K562 (cell line): ENCODE measurements around the gene SMAD7. TPM values are rescaled to one million over a fixed set of nuclear protein-coding genes. Genes with fewer than 3 reads are reported as not detected.

ENCODE experiments used
- ATAC-seq: fragments of 200-7000 bp; cut with Tn5 transposase; 3 replicates; pipeline ENCODE4 v1.9.1; 2020; ENCODE audit warnings: moderate library complexity
- BruUV-seq: library from RNA; stranded (reverse); fragments of 400-500 nt; replicated peaks from 2 replicates; lab custom pipeline; 2021; lab: Mats Ljungman, UMichigan
- CTCF ChIA-PET: fragments of 300-600 bp; formaldehyde crosslinking; extraction: SDS; loops from one replicate; lab custom pipeline; 2021; ENCODE audit warnings: low intra/inter-chr PET ratio; lab: Yijun Ruan, JAX
- POLR2A ChIA-PET: fragments of 300-600, 350-650 bp; sonication (Branson Sonifier 250); formaldehyde crosslinking; extraction: SDS; loops from one replicate; lab custom pipeline; 2021; ENCODE audit warnings: antibody characterized with exemption, inconsistent platforms; lab: Yijun Ruan, JAX
- DNase-seq, 4 experiments: peaks; one replicate each; pipeline versions ENCODE4 v3.0.0 to v3.0.0-alpha.2; 2011 to 2018; ENCODE audit warnings: low spot score in 3 of 4, mixed read lengths in 3 of 4; ENCODE audit errors: extremely low read depth in 1 of 4
- FAIRE-seq: peaks from 2 replicates; lab custom pipeline; 2011; peaks lifted over from hg19 to GRCh38; lab: Jason Lieb, UNC
- H2AFZ ChIP-seq: 2 replicates; pipeline ENCODE4 v1.6.0; 2011; ENCODE audit warnings: low read depth, low read length, control low read depth, inconsistent platforms
- H3K27ac ChIP-seq: fragments of 200-600 bp; 3 replicates; pipeline ENCODE4 v1.8.0; 2011; ENCODE audit warnings: low read depth, mild to moderate bottlenecking, control low read depth, inconsistent platforms, low read length, moderate library complexity, mixed read lengths; ENCODE audit errors: extremely low read depth
- H3K27me3 ChIP-seq, 2 experiments: fragments of 300-600 bp in 1 of 2; 2 replicates in 1 of 2; 3 replicates in 1 of 2; pipeline versions ENCODE4 v1.6.0 to v1.8.0; 2011; ENCODE audit warnings: inconsistent platforms in 2 of 2, low read length in 2 of 2, mild to moderate bottlenecking in 1 of 2, mixed read lengths in 1 of 2, moderate library complexity in 1 of 2; ENCODE audit not compliant: control insufficient read depth in 2 of 2, insufficient read depth in 2 of 2
- H3K36me3 ChIP-seq: fragments of 300-600 bp; 3 replicates; pipeline ENCODE4 v1.8.0; 2011; ENCODE audit warnings: mild to moderate bottlenecking, low read length, inconsistent platforms; ENCODE audit not compliant: control insufficient read depth, insufficient read depth
- H3K4me1 ChIP-seq, 2 experiments: fragments of 200-600 bp in 1 of 2; replicated peaks in 1 of 2; 2 replicates in 1 of 2; 3 replicates in 1 of 2; pipeline versions ENCODE4 v1.5.1 to v1.8.0; 2011; ENCODE audit warnings: inconsistent platforms in 2 of 2, low read length in 2 of 2, mild to moderate bottlenecking in 1 of 2, mixed read lengths in 1 of 2, moderate library complexity in 1 of 2; ENCODE audit not compliant: control insufficient read depth in 2 of 2, insufficient read depth in 2 of 2
- H3K4me2 ChIP-seq: 2 replicates; pipeline ENCODE4 v1.6.1; 2011; ENCODE audit warnings: low read length, control low read depth, inconsistent platforms, mixed read lengths; ENCODE audit not compliant: insufficient read depth
- H3K4me3 ChIP-seq: fragments of 200-600 bp; sonication (generic), shearing (Covaris generic); 2 replicates; pipeline ENCODE4 v1.5.1; 2016; ENCODE audit warnings: control low read depth, inconsistent platforms
- H3K79me2 ChIP-seq: fragments of 200-600 bp; 3 replicates; pipeline ENCODE4 v1.8.0; 2011; ENCODE audit warnings: low read length, inconsistent platforms; ENCODE audit not compliant: control insufficient read depth, insufficient read depth
- H3K9ac ChIP-seq, 2 experiments: 2 replicates each; pipeline versions ENCODE4 v1.6.0 to v1.6.1; 2011; ENCODE audit warnings: low read depth in 2 of 2, low read length in 2 of 2, control low read depth in 1 of 2, inconsistent platforms in 1 of 2, mild to moderate bottlenecking in 1 of 2, mixed read lengths in 1 of 2; ENCODE audit not compliant: insufficient read depth in 1 of 2
- H3K9me1 ChIP-seq: one replicate; pipeline ENCODE4 v1.6.0; 2011; ENCODE audit warnings: inconsistent platforms, mild to moderate bottlenecking, low read length, moderate library complexity; ENCODE audit not compliant: control insufficient read depth, insufficient read depth
- H3K9me3 ChIP-seq: replicated peaks from 2 replicates; pipeline ENCODE4 v1.5.1; 2011; ENCODE audit warnings: low read depth, low read length, inconsistent platforms; ENCODE audit not compliant: control insufficient read depth, insufficient read depth
- H4K20me1 ChIP-seq: replicated peaks from 2 replicates; pipeline ENCODE4 v1.6.1; 2011; ENCODE audit warnings: low read length, inconsistent platforms, mixed read lengths; ENCODE audit not compliant: control insufficient read depth, insufficient read depth
- CAMTA2 ChIP-seq: fragments of 250-450 bp; sonication (Bioruptor Pico); conservative IDR thresholded peaks from 2 replicates; pipeline ENCODE4 v1.5.1; 2022
- CCNT2 ChIP-seq: IDR thresholded peaks from 2 replicates; pipeline ENCODE4 v1.6.1; 2011; ENCODE audit warnings: borderline replicate concordance, low read depth, mild to moderate bottlenecking, moderate library complexity, mixed read lengths, low read length; ENCODE audit not compliant: insufficient read length; ENCODE audit errors: extremely low read depth
- CEBPG ChIP-seq, 3 experiments: fragments of 200-800 bp in 1 of 3; sonication (Bioruptor generic) in 1 of 3; sonication (generic) in 1 of 3; formaldehyde crosslinking in 1 of 3; IDR thresholded peaks in 2 of 3; conservative IDR thresholded peaks in 1 of 3; 2 replicates each; pipeline versions ENCODE4 v1.6.1 to v1.8.0; 2016 to 2022; ENCODE audit warnings: missing compliant biosample characterization in 2 of 3, missing genetic modification characterization in 2 of 3, mild to moderate bottlenecking in 1 of 3, missing genetic modification reagents in 1 of 3
- EWSR1 ChIP-seq: fragments of 450-650 bp; IDR thresholded peaks from 2 replicates; pipeline ENCODE4 v1.6.1; 2018; ENCODE audit warnings: borderline replicate concordance, mild to moderate bottlenecking, low read depth, moderate library complexity; ENCODE audit not compliant: partially characterized antibody
- FOXK2 ChIP-seq, 2 experiments: fragments of 450-650 bp; IDR thresholded peaks in 1 of 2; conservative IDR thresholded peaks in 1 of 2; 2 replicates each; pipeline ENCODE4 v1.6.1; 2016; ENCODE audit warnings: low read depth in 2 of 2, mild to moderate bottlenecking in 1 of 2
- HDAC2 ChIP-seq: fragments of 450-650 bp; IDR thresholded peaks from 2 replicates; pipeline ENCODE4 v1.6.1; 2016; ENCODE audit warnings: mild to moderate bottlenecking
- HMG20A ChIP-seq: fragments of 450-650 bp; formaldehyde crosslinking; conservative IDR thresholded peaks from 2 replicates; pipeline ENCODE4 v1.4.0; 2020; ENCODE audit warnings: mild to moderate bottlenecking, mixed read lengths
- NRF1 ChIP-seq, 2 experiments: fragments of 450-650 bp; IDR thresholded peaks in 1 of 2; conservative IDR thresholded peaks in 1 of 2; 2 replicates each; pipeline ENCODE4 v1.6.1; 2014; ENCODE audit warnings: mild to moderate bottlenecking in 2 of 2
- PBX2 ChIP-seq, 2 experiments: IDR thresholded peaks in 1 of 2; conservative IDR thresholded peaks in 1 of 2; 2 replicates each; pipeline ENCODE4 v1.6.1; 2016; ENCODE audit warnings: low read depth in 2 of 2, mild to moderate bottlenecking in 1 of 2, missing compliant biosample characterization in 1 of 2, missing genetic modification characterization in 1 of 2, moderate library complexity in 1 of 2
- PML ChIP-seq: IDR thresholded peaks from 2 replicates; pipeline ENCODE4 v1.6.1; 2012; ENCODE audit warnings: low read length, inconsistent platforms
- RBM39 ChIP-seq: fragments of 200-400 bp; formaldehyde crosslinking; optimal IDR thresholded peaks from 2 replicates; pipeline ENCODE3; 2018; ENCODE audit warnings: low read depth, low read length
- SPI1 ChIP-seq: IDR thresholded peaks from 2 replicates; pipeline ENCODE4 v1.6.1; 2011; ENCODE audit warnings: low read depth, low read length, control low read depth, borderline replicate concordance
- ZNF133 ChIP-seq: fragments of 250-450 bp; sonication (Bioruptor Pico); IDR thresholded peaks from 2 replicates; pipeline ENCODE4 v1.4.0; 2020; ENCODE audit warnings: mild to moderate bottlenecking
- ZNF253 ChIP-seq: fragments of 250-450 bp; sonication (Bioruptor Pico); conservative IDR thresholded peaks from 2 replicates; pipeline ENCODE4 v1.6.1; 2021; ENCODE audit warnings: mild to moderate bottlenecking
- WGBS: fragments of 100-300 bp; shearing (Covaris generic); methylation state at CpG from one replicate; pipeline ENCODE4 v1.1.6; 2016; ENCODE audit warnings: low coverage, mixed read lengths; ENCODE audit not compliant: insufficient coverage; ENCODE audit errors: missing lambda C conversion rate; 5-methylcytosine and 5-hydroxymethylcytosine counted together
- in situ Hi-C: fragments of 300-500 bp; cut with MboI; formaldehyde crosslinking; loops from 4 replicates; pipeline ENCODE4 v1.15.0; 2018; ENCODE audit warnings: inconsistent platforms, mixed read lengths
- intact Hi-C: fragments of 100-400 bp; cut with micrococcal nuclease; formaldehyde crosslinking; loops from 2 replicates; pipeline ENCODE4 v1.14.2; 2022
- polyA plus RNA-seq, 8 experiments: library from polyadenylated mRNA; depleted of rRNA in 4 of 8; stranded (reverse) in 5 of 8; unstranded in 3 of 8; fragments of >200 nt; fragmentation: Nextera tagmentation in 2 of 8; fragmentation: Illumina TruSeq in 1 of 8; extraction: Ambion mirVana in 2 of 8; extraction: Trizol in 1 of 8; gene quantifications; 2 replicates each; pipeline versions ENCODE4 v1.2.1 to v1.2.3, GENCODE V29; 2011 to 2014; ENCODE audit warnings: inconsistent platforms in 1 of 8, missing spikeins in 1 of 8
- total RNA-seq, 7 experiments: library from RNA; depleted of rRNA in 6 of 7; stranded (reverse); fragments of >200 nt in 6 of 7; fragmentation: Illumina TruSeq in 2 of 7; extraction: Trizol in 2 of 7; gene quantifications; 2 replicates each; pipeline versions ENCODE4 v1.2.1 to v1.2.3, GENCODE V29; 2011 to 2021; ENCODE audit warnings: low replicate concordance in 1 of 7

SMAD7 gene
- total and polyA plus RNA-seq, 9 of the 15 experiments (the other 6 are each of a cell fraction or from before 2014, with no cell fraction given): 0.13 to 3.0 (median 1.6) TPM

GRCh38 chr18:48977914-48978313 is 27.1 kb upstream of the SMAD7 start:
- no TSS peak for BruUV-seq
- peaks cover 14 to 18% of the 10 kb centered on the region in 2 experiments for H3K4me1 ChIP-seq
- H3K36me3 ChIP-seq: no peaks in the 10 kb centered on the region
- H3K27ac ChIP-seq: no peak overlapping the region
- ChIA-PET POLR2A (interaction anchor here (0.7 kb wide), 1 partner anchor 9 kb away, joined by 3 read pairs; no protein-coding TSS in a partner anchor), CTCF (no interaction called here)
- ATAC-seq: no peak
- H2AFZ ChIP-seq: no peak overlapping the region
- no peak overlapping the region for H3K4me2 ChIP-seq
- H3K9me1 ChIP-seq: no peaks in the 10 kb centered on the region
- in situ Hi-C loops: no loop called here
- no peak for TF ChIP-seq CCNT2
- no peak for TF ChIP-seq CEBPG (CRISPR knock-in tag; IDR thresholded peaks at IDR 0.05)
- TF ChIP-seq CEBPG (tag; conservative IDR thresholded peaks at IDR 0.05 in 1 of 2, IDR thresholded peaks at IDR 0.05 in 1 of 2): no peak
- no peak for TF ChIP-seq ZNF133
- no peak for TF ChIP-seq PML
- no peak for TF ChIP-seq CAMTA2 (CRISPR knock-in tag)
- no peak for TF ChIP-seq HDAC2
- TF ChIP-seq EWSR1: no peak
- no peak for TF ChIP-seq NRF1 (conservative IDR thresholded peaks at IDR 0.05 in 1 of 2, IDR thresholded peaks at IDR 0.05 in 1 of 2)
- no peak for TF ChIP-seq PBX2 (CRISPR knock-in tag; IDR thresholded peaks at IDR 0.05; ENCODE audit: low read depth)
- TF ChIP-seq PBX2 (tag; conservative IDR thresholded peaks at IDR 0.05; ENCODE audit: low read depth): no peak
- TF ChIP-seq HMG20A (CRISPR knock-in tag): no peak
- TF ChIP-seq SPI1: no peak
- TF ChIP-seq RBM39: no peak
- TF ChIP-seq ZNF253: no peak
- TF ChIP-seq FOXK2 (conservative IDR thresholded peaks at IDR 0.05 in 1 of 2, IDR thresholded peaks at IDR 0.05 in 1 of 2; ENCODE audit: low read depth in 2 of 2): no peak
- H3K9ac ChIP-seq: no peak overlapping the region
- intact Hi-C loops: no loop called here
- no peaks in the 10 kb centered on the region for H3K79me2 ChIP-seq
- WGBS: 66% methylated on average over 9 of the region's 9 CpGs
- no peak overlapping the region for H3K4me3 ChIP-seq
- no peaks in the 10 kb centered on the region; a peak in 1 of 5 replicates for H3K27me3 ChIP-seq
- no peak for DNase-seq
- no peaks in the 10 kb centered on the region for H3K9me3 ChIP-seq
- H4K20me1 ChIP-seq: no peaks in the 10 kb centered on the region
- no peak for FAIRE-seq
